IPS-15b (cell line): ENCODE data around the gene OR51B5.

ENCODE experiments used
- H3K27me3 ChIP-seq: one replicate; pipeline ENCODE4 v1.6.1; 2013; ENCODE audit warnings: low read length; ENCODE audit not compliant: control insufficient read depth, insufficient read depth
- H3K36me3 ChIP-seq: one replicate; pipeline ENCODE4 v1.6.1; 2013; ENCODE audit warnings: low read length; ENCODE audit not compliant: control insufficient read depth, insufficient read depth
- H3K4me1 ChIP-seq: one replicate; pipeline ENCODE4 v1.6.1; 2013; ENCODE audit warnings: mild to moderate bottlenecking, low read length; ENCODE audit not compliant: control insufficient read depth, insufficient read depth
- H3K4me3 ChIP-seq: one replicate; pipeline ENCODE4 v1.5.1; 2013; ENCODE audit warnings: low read depth, low read length
- H3K9ac ChIP-seq: one replicate; pipeline ENCODE4 v1.6.1; 2013; ENCODE audit warnings: low read depth, mild to moderate bottlenecking, low read length
- H3K9me3 ChIP-seq: one replicate; pipeline ENCODE4 v1.6.1; 2013; ENCODE audit warnings: mild to moderate bottlenecking, low read length; ENCODE audit not compliant: control insufficient read depth, insufficient read depth

OR51B5 gene

GRCh38 chr11:5293028-5293427 lies 50.3 kb downstream of the OR51B5 start:
- Histone ChIP-seq H3K9ac (no peak overlapping the region), H3K9me3 (no peaks in the 10 kb centered on the region)

More at GRCh38 chr11:5293028-5293427, 50.3 kb downstream of the OR51B5 start:
- Histone ChIP-seq H3K4me1 (no peaks in the 10 kb centered on the region), H3K4me3 (no peak overlapping the region), H3K36me3 (no peaks in the 10 kb centered on the region), H3K27me3 (no peaks in the 10 kb centered on the region)
